HG02885 (cell line): ENCODE measurements around the gene TTC7B.

Experiments used
- ATAC-seq: cut with Tn5 transposase; IDR thresholded peaks from one replicate; pipeline ENCODE4 v1.9.1; 2021; ENCODE audit warnings: mild to moderate bottlenecking; ENCODE audit not compliant: unreplicated experiment, poor library complexity

The TTC7B gene

DNA sequence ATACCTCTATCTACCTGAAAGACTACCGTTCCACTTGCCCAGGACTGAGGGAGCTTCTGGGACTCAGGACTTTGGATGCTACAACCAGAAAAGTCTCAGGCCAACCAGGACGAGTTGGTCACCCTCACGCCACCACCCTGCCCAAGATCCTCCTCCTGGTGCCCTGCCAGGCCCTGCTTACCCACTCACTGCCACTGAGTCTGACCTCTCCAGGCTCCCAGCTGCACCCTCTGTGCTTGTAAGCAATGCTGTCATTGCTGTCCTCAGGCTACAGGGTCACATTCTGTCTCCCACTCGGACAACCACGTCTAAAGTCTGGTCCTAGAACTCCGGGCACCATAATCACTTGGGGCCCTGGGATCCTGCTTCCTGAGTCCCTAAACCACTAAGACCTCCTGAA, 9.2 kb downstream of the TTC7B start:
- no peak for ATAC-seq

DNA sequence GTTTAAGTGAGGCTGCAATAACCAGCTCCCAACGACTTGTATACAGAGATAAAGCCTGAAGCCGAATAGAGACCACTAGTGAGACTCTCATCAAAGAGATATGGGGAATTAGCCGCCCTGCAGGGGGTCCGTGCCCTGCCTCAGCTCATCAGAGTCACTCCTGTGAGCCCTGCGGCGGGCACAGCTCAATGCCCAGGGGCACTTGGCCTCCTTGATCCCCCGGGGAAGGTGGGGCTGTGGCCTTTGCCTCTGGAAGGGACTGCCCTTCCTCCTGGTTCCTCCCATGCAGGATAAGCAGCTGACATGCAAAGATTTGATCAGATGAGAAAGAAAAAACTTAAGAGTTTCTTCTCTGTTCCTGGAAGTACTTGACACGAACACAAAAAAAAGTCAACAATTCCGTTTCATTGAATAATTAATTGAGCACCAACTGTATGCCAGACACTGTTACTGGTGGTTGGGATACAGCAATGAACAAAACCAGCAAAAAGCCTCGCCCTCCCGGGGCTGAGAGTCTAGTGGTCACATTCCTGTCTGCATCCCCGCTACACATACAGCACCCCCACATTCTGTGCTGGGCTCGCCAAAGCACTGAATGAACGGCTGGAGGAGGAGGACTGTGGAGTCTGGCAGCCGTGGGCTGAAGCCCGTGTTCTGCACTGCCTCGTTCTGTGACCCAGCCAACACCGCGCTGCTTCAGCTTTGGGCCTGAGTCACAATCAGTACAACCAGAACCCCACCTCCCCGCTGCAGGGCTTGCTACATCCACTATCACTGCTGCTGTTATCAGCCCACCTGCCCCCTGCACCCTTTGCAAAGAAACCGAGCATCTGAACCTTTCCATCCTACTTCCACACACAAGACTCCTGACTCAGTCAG, 10.3 kb downstream of the TTC7B start:
- no peak for ATAC-seq

GRCh38 chr14:90805084-90805391, 11.2 kb downstream of the TTC7B start:
- no peak for ATAC-seq

DNA sequence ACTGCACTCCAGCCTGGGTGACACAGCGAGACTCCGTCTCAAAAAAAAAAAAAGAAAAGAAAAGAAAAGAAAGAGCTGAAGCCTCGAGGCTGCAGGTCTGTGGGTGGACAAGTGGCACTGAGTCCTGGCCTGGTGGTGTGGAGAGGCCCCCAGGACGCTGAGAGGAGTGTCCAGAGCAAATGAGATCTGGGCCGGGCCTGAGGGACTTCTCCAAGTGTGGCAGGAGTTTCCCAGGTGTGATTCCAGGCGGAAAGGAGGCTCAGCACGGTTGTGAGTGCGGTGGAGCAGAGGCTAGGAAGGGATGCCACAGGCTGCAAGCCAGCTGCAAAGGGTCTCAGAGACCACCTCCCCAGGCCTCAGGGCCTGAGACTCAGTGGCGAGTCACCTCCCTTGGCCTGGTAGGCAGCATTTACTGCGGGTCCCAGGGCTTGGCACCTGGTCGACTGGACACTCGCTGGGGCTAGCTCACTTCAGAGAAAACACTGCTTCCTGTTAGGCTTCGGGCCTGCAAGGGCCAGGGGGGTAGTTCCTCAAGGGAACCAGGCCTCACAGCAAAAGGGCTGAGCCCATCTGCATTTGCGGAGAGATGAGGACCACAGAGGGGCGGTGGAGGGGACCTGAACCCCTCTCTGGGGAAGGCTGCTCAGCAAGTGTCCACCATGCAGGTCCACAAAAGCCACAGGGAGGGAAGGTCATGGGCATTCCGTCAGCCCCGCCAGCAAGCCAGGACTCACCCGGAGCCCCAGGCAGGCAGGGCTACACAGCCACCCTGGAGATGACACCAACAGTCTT, 11.7 kb downstream of the TTC7B start:
- no peak for ATAC-seq

DNA sequence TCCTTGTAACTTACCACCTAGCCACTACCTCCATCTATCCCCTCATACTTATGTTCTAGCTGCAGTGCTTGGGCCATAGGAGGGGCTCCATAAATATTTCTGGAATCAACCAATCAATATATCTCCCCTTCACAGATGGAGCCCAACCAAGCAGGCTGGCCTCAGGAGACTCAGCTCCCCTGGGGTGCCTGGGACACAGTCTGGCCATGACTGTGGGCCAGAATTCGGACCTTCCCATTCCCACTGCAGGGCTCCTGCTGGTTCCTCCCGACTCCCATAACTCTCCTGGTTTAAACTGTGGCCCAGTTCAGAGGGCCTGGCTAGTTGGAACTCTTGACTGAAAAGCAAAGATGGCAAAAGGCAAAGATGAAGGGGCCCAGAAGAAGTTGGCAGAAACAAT, 13.0 kb downstream of the TTC7B start:
- no peak for ATAC-seq

- no peak for ATAC-seq
Measured at GRCh38 chr14:90799420-90799819, 16.8 kb downstream of the TTC7B start.

DNA sequence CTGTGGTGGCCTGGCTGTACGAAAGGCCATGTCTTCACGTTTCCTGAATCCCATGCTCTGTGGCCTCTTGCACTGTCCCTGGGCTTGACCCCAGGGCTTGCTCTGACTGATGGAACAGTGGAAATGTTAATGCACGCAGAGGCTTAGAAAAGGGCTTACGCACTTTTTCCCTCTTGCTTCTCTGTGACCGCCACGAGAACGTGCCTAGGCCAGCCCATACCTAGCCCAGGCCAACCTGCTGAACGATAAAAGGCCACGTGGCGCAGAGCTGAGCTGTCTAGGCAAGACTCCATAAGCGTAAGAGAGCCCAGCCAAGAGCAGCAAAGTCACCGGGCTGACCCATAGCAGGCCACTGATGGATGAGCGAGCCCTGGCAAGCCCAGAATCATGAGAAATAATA, 18.3 kb downstream of the TTC7B start:
- ATAC-seq = no peak

GRCh38 chr14:90797451-90797850, 18.8 kb downstream of the TTC7B start:
- no peak for ATAC-seq

GRCh38 chr14:90796329-90796728, 19.9 kb downstream of the TTC7B start:
- no peak for ATAC-seq

DNA sequence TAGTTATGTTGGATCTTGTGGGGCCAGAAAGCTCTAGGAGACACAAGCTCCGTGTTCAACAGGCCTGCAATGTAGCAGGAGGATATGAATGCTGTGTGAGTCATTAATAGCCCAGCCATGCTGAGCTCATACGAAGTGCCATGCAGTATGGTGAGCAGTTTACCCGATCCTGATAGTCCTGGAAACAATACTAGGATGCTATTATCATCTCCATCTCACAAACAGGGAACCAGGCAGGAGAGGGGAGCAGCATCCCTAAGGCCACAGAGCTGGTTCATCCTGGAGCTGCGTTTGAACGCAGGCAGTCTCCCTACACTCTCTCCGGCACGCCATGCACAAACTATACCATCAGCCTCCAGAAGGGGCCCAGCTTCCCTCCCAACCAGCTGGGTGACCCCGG, 20.5 kb downstream of the TTC7B start:
- no peak for ATAC-seq

- no peak for ATAC-seq
Measured at GRCh38 chr14:90791486-90791885, 24.7 kb downstream of the TTC7B start.

- ATAC-seq = no peak
Measured at GRCh38 chr14:90788031-90788430, 28.2 kb downstream of the TTC7B start.

DNA sequence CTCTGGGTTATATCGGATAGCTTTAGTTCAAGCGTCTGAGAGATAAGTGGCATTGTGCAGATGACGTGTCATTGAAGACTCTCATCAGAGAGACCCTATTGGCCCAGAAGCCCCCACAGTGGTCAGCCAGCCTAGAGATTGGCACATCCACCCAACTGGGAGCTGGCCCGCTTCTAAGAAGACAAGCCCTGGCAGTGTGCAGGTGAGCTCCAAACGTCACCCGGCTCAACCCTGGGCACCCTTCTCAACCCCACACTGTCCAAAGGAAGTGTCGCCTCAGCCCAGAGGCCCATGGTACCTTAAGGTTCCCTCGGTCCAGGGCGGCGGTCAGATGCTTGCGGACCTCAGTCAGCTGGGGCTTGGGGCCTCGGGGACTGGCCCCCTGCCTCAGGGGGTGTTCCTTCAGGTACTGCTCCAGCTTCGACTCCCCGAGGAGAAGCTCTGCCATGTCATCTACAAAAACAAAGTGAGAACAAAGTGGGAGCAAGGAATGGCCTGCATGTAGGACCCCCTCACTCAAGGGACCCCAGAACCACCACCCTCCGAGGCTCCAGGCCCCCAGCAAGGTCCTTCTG, 30.3 kb downstream of the TTC7B start:
- ATAC-seq = no peak

GRCh38 chr14:90785471-90785870, 30.8 kb downstream of the TTC7B start:
- no peak for ATAC-seq

GRCh38 chr14:90784621-90785270, 31.5 kb downstream of the TTC7B start:
- no peak for ATAC-seq

- ATAC-seq = no peak
Measured at GRCh38 chr14:90783344-90783743, 32.9 kb downstream of the TTC7B start.

DNA sequence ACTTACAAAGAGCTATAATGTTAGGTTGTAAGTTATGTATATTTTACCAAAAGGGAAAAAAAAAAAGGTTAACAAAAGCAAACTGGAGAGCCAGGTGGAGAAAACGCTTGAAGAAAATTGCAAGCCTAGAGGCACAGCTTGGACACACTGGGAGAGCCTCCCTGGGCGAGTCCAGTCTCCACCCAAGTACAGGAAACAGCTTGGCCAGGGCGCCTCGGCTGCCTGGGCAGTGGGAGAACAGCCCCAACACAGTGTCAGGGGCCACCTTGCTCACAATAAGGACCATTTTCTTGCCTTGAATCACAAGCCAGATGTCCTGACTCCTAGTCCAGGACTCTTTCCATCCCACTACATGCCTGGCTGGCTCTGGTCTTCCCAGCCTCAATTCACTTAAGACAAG, 33.3 kb downstream of the TTC7B start:
- no peak for ATAC-seq

GRCh38 chr14:90781876-90782275, 34.4 kb downstream of the TTC7B start:
- no peak for ATAC-seq

GRCh38 chr14:90781344-90781761, 34.9 kb downstream of the TTC7B start:
- ATAC-seq = no peak

DNA sequence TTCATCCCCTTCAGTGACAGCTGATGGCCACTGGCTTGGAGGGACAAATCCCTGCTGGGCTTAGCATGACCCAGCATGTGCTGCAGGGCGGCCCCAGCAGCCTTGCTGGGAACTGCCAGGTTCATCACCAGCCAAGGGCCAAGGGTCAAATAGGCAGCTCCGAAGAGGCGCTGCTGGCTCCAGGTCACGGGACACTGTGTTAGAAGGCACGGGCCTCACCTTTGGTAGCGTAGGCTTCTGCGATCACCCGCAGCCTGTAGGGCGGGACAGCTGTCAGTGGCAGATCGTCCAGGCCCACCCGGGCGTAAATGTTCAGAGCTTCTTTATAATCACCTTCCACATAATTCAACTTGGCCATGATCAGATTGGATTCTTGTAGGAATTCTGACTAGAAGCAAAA, 35.7 kb downstream of the TTC7B start:
- no peak for ATAC-seq
